Left hindlimb (tissue), 1 donor: ENCODE data around the gene KHDC3L.

Source experiments
- DNase-seq: peaks from one replicate; pipeline ENCODE4 v3.0.0-alpha.2; 2018

Gene KHDC3L, protein sequence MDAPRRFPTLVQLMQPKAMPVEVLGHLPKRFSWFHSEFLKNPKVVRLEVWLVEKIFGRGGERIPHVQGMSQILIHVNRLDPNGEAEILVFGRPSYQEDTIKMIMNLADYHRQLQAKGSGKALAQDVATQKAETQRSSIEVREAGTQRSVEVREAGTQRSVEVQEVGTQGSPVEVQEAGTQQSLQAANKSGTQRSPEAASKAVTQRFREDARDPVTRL

DNA sequence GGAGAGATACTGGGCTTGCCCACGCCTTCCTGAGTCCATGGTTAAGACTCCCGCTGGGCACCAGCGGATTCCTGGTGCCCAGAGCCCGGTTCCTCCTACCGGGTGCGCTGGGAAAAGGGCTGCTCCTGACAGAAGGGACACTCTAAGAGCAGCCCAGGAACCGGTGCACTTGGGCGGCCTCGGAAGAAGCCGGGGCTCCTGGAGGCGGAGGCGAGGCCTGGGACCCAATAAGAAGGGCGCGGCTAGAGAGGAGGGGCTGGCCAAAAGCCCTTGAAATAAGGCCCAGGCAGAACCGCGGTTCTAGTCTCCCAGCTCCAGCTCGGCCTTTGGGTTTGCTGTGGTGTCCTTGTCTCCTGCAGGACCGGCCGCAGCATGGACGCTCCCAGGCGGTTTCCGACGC, at the start of gene KHDC3L:
Gene KHDC3L, plus strand, starts transcription at position 301 of the 400 bp plus-strand sequence. Its CDS starts 72 bp downstream, at position 373.
- no peak for DNase-seq

DNA sequence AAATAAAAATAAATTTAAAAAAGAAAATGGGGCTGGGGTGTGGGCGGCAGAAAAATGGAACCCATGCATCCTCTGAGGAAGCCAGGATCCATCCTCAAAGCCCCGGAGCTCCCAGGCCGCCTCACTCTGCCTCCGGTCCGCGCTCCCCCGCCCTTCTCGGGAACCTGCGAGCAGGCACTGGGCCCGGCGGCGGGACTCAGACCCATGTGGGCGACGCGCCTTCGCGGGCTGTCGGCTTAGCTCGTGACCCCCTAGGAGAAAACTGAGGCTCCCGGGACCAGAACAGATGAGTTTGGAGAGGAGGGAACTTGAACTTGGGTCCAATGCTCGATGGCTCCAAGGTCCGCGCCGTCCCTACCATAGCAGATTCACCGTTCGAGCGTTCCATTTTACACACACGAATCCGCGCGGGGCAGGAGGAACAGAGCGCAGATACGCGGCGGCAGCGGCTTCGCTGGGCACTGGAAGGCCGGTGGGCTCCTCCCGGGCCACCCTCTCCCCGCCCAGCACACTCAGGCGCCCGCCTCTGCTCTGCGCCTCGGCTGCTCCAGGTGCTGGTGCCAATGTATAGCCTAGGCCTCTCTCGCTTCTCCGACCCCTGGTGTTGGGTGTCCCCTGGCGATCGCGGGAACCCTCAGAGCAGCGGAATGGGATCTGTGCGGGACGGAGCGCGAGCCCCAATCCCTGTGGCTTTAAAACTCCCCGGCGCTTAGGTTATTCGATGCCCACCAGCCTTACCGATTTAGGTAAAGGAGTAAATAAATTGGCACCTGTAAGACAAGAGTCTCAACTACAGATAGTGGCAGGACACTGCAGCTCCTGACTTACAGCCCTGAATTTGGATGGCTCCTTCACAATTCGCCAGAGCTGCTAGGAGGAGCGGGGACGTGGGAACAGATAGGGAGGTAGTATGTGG, 47.6 kb upstream of the KHDC3L start:
- DNase-seq = no peak

DNA sequence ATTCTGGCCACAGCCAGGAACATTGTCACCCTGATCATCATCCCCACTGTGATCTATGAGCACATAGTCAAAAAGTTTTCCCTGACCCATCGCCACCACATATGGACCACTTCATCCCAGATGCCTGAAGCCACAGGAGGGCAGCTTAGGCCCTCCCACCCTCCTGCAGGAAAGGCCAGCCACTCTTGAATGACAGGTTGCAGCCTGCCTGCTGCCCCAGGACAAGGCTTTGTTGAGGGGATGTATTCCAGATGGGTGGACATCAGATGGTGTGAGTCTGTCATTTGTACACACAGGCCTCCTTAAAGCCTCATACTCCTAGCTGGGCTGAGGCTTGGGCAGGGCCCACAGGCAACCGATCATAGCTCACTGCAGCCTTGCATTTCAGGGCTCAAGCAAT, 39.1 kb upstream of the KHDC3L start:
- DNase-seq = no peak

DNA sequence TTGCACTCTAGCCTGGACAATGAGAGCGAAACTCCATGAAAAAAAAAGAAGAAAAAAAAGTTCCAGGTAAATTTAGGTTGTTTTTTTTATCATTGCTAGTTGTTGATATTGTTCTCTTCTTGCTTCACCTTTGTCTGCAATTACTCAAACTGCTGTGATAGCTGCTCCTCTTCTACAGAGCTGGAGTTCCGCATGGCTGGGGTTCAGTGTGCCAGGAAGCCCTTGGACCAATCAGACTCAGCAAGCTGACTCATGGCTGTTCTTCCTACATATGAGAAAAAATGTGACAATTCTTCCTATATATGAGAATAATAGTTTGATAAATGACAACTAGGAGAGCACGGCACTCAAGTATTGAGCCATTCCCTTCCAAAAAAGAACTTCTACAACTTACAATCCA, 36.8 kb upstream of the KHDC3L start:
- no peak for DNase-seq

DNA sequence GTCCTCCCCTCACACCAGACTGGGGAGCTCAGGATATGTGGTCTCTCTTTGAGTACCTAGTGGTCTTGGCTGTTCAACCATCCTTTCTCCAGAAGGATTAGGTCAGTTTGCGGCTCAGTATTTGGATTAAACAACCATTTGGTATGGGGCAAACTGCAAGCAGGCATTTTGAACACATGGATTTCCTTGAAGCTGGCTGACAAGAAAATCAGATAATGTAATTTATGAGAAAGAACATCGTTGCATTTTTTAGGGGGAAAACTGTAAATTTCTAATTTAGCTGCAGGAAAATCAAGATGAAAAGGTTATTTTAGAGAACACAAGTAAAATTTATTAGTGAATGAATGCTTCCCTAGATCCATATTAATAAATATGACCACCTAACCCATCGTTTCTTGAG, 33.7 kb upstream of the KHDC3L start:
- DNase-seq = no peak

DNA sequence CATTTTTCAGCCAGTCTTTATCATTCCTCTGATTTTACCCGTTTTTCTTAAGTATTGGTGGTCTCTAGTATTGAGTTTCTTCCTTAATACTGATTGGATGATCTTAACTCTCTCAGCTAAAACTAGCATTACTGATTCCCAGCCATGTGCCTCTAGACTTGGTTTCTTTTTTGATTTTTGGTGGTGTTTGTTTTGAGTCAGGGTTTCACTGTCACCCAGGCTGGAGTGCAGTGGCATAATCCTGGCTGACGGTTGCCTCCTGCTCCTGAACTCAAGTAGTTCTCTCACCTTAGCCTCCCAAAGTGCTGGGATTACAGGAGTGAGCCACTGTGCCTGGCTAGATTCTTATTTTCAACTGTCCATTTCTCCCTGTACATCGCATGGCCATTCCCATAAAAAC, 33.3 kb upstream of the KHDC3L start:
- no peak for DNase-seq

DNA sequence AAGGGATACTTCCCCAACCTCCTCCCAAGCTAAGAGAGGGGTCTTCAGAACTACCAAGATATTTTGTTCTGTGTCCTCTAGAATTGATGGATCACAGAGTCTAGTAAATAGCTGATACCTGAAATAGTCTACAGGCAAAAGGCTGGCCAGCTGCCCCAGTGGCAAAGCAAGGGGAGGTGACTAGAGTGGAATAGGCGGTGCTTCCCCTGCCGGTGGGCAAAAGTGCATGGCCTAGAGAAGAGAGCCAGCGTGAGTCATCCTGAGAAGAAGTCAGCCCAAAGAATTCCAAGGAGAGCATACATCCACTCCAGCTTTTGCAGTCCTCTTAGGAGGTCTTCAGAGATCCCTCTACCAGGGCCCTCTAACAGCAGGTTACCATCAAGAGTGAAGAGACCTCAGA, 23.1 kb upstream of the KHDC3L start:
- no peak for DNase-seq

DNA sequence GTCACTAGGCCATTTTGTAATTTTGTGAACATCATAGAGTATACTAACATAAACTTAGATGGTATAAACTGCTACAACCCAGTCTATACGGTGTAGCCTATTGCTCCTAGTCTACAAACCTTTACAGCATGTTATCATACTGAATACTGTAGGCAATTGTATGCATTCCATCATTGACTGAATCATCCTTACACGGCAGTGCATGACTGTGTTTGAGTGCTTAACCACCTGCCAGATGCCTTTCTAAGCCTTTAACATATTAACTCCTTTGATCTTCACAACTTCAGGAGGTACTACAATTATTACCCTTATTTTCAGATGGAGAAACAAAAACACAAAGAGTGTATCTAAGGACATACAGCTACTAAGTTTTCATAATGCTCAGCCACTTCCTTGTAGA, 22.4 kb upstream of the KHDC3L start:
- DNase-seq = no peak

DNA sequence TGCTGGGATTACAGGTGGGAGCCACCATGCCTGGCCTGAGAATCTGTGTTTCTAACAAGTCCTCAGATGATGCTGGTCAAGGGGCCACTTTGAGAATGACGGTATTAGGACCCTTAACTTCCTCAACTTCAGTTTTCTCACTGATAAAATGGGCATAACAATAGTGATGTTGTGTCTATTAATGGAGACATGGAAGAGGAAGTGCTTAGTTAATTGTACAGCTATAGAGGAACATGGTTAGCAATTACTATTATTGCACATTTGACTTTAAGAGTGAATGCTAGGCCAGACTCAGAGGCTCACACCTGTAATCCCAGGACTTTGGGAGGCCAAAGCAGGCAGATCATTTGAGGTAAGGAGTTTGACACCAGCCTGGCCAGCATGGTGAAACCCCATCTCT, 21.1 kb upstream of the KHDC3L start:
- no peak for DNase-seq

DNA sequence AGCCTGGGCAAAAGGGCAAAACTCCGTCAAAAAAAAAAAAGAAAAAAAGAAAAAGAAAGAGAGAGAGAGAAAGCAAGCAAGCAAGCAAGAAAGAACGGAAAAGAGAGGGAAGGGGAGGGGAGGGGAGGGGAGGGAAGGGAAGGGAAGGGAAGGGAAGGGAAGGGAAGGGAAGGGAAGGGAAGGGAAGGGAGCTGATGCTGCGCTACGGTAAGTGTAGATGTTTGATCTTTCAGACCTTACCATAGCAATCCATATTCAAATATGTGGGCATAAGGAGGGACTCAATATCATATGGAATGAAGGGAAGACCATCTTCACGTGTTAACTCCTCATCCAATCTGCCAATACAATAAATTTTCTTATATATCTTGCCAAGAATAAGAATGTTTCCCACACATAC, 20.3 kb upstream of the KHDC3L start:
- DNase-seq = no peak

DNA sequence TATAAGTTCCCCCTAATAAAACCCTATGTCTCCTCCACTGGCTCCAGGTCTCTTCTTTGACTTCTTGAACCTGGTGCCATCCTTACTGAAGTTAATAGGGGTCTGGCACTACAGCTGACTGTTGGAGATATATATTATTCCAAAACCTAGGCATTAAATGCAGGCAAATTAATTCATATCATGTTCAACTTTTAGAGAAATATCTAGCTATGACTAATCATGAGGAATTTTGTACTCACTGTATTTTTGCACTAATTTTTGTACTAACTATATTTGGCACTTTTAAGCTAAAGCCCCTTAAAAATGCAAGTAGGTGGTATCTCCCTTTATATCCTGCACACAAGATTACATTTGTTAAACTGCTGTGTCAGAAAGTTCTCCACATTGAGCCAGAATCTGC, 19.3 kb upstream of the KHDC3L start:
- DNase-seq = no peak

DNA sequence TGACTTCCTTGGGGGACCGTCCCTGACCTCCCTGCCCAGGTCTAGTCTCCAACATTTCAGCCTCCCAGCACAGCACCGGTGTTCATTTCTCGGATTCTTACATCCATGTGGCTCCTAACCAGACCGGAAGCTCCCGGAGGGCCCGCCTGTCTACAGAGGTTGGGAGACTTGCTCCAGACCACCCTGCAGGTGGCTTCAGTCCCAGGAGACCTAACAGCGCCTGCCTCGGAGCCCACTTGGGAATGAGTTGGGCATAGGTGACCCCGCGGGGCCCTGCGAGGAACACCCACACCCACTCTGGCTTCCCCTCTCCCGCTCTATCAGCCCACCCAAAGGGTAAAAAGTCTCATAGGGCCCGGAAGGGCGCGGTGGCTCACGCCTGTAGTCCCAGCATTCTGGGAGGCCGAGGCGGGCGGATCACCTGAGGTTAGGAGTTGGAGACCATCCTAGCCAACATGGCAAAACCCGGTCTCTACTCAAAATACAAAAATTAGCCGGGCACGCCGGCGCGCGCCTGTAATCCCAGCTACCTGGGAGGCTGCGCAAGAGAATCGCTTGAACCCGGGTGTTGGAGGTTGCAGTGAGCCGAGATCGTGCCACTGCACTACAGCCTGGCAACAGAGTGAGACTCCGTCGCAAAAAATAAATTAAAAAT, 13.8 kb upstream of the KHDC3L start:
- DNase-seq = no peak

DNA sequence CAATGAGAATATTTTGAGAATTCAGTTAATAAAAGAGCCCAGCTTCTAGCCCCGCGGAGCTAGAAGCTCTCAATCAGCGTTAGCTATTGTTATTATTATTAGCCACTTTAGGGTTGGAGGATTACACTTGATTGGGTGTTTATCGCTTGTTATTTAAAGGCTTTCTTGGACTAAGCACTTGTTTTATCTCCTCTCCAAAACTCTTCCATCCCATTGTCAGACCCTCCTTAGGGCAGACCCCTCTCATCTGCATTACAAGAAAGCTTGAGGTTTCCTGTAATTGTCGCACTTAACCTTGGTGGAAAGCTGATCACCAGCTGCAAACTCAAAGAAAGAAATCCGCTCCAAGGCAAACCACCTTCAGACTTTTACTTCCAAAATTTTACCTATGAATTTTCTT, 13.1 kb upstream of the KHDC3L start:
- DNase-seq = no peak

DNA sequence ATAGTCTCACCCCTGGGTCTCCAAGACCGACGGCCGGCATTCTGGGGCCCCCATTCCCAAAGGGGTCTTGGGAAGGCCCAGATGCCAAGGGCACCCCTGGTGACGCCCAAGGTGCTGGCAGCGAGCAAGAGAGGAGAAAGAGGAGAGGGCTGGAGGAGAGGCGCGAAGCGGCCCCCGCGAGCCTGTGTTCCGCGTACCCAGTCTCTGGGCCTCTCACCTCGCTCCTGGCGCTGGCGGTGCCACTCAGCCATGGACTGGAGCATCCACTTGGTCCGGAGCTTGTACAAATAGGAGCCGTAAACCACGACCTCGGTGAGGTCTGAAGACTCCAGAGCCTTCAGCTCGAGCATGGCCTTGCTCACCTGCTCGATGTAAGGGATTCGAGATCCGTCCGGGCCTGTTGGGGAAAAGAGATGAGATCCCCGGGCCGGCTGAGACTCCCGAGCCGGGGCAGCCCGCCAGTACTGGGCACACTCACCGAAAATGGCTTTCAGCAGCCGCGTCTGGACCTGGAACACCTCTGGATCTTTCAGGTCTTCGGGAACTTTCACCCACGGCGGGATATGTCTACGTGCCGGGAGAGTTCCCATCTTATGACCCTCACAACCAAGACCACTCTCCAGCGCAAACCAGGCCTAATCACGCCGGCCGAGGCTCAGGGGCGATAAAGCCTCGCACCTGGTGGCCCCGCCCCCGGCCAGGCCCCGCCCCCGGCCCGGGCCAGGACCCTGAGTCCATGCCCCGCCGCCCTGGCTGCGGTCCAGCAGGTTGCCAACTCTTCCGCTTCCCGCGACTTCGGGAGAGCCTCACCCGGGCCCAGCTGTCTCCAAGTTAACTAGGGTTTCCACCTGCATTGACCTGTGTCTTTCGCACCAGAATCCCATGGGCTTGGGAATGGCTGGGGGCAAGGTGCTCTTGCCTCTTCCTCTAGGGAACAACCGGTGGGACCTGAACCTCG, 8.5 kb upstream of the KHDC3L start, which contains the start of gene DPPA5:
Gene DPPA5, minus strand, starts transcription at position 641 of the 958 bp plus-strand sequence. Its CDS starts 51 bp downstream, at position 590.
- DNase-seq = no peak

DNA sequence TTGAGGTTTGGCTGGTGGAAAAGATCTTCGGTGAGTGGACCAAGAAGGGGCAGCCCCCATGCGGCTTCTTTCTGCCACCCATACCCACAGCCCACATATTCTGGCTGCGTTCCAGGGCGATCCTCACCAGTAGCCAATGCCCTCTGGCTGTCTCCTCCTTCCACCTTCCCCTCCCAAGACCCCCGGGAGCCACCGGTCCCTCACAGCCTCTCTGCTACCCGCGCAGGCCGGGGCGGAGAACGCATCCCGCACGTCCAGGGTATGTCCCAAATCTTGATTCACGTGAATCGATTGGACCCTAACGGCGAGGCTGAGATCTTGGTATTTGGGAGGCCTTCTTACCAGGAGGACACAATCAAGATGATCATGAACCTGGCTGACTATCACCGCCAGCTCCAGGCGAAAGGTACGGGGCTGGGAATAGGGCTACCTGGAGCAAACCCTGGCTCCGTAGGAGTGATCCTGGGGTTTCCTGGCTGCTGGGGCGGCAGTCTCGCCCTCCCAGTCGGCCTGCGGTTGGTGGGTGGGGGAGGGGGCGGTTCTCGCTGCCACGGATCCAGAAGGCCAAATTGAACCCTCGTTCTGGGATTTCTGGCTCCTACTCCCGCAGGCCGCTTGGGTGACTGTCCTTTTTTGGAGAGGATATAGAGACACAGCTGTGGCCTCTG, 545 bp downstream of the KHDC3L start:
- DNase-seq = no peak

DNA sequence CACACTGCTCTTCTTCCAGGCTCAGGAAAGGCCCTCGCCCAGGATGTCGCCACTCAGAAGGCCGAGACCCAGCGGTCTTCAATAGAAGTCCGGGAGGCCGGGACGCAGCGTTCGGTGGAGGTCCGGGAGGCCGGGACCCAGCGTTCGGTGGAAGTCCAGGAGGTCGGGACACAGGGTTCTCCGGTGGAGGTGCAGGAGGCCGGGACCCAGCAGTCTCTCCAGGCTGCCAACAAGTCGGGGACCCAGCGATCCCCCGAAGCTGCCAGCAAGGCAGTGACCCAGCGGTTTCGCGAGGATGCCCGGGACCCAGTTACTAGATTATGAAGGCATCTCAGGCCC, 1.0 kb downstream of the KHDC3L start:
- DNase-seq = no peak

DNA sequence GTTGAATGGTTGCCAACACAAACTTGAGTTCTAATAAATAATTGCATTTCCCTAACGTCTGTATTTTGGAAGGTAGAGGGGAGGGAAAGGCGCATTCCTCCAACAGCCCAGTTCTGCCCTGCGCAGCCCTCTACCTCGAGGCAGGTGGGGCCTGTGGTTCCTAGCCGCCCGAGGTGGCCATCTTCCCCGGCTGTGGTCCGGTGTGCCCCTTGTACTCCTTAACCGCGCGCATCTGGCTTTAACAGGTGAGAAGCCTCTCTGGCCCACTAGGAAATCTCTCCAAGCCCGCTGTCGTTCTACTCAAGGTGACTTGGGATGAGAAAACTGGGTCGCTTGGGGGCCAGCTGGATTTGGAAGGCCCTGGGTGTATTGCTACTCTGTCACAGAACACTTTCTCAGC, 1.7 kb downstream of the KHDC3L start:
- no peak for DNase-seq

DNA sequence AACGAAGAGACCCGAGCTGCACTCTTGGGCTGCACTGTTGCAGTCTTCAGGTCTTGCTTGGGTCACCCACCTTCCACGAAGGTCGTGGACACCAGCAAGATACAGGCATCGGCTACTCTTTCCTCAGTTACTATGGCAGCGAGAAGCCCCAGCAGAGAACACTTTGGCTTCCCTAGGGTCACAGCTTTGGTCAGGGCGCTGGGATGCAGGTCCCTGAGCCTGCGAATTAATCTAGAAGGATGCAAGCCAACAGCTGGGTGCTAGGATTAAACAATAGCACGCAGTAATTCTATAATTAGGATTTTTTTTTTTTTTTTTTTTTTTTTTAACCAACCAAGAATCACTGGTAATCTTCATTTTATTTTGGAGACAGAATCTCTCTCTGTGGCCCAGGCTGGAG, 2.1 kb downstream of the KHDC3L start:
- no peak for DNase-seq

DNA sequence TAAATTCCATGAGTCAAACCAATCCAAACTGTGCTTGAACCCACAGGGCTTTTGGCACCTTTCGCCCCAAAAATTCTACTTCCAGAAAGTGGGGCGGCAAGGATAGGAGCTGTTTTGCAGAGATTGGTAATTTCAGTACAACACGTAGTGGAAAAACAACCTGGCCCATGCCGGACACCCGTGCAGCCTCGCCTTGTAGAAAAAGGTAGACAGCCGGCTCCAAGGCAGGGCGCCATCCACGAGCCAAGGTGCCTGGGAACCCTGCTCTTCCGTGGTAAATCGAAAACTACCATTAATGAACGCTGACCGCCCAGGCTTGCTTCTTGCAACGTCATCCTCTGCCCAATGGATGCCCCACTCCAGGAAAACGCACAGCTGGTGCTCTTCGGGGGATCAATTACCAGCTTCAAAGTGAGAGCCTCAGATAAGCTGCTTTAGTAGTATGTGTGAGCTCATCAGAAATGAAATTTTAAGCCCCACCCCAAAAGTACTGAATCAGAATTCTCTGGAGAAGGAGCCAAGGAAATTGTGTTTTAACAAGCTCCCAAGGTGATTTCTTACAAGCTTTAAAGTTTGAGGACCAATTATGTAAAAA, 5.4 kb downstream of the KHDC3L start:
- no peak for DNase-seq

DNA sequence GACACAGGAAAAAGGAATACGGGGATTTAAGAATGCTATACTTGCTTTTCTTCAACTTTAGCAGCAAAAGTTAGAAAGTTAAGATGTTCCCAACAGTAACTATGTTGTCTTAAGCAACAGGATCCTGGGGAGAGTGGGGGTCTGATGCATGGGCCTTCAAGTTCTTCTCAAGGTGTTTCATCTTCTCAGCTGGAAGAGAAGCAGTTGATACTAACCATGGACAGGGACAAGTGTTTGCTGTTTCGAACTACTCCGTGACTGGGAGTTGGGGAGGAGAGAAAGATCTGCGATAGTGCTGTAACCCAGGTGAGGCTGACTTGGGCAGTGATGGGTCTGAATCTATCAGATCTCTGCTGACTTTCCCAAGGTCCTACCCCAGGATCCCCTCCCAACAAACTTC, 6.2 kb downstream of the KHDC3L start:
- no peak for DNase-seq

DNA sequence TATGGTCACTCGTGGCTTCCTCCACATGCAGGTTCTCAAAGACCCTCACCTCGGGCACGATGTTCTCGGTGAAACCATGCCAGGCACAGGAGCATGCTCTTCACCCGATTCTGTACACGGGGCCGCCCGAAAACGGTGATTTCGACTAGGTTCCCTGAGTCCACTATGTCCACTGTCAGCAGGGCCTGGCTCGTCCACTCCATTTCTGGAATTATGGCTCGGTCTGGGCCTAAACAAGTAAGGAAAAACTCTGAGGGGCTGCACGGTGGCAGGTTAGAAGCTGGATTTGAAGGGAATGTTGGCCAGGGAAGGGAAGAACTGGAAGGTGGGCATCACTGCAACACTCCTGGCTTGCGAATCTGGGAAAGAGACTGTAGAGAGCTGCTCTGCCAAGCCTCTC, 6.7 kb downstream of the KHDC3L start:
- DNase-seq = no peak

DNA sequence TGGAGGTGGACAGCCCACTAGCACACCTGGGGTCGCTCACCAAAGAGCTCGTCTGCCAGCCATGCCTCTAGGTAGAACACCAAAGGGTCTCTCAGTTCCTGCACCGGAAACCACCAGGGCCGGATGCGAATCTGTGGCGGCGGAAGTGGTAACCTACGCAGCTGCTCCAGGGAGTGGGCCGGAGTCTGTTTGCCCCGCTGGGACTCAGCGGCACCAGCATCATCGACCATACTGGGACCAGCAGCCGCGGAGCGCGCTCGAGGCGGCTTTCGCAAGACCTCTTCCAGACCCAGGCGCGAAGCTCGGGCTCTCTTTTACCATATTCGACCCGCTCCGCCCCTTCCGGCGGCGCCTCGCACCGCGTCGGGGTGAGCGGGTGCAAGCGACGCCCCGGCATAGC, 7.1 kb downstream of the KHDC3L start, which contains the start of gene OOEP:
Gene OOEP, minus strand, starts transcription at position 335 of the 400 bp plus-strand sequence. Its CDS starts 105 bp downstream, at position 230.
- DNase-seq = no peak
